Measurements from ENCODE around the gene MED27. TPM values are rescaled to one million over a fixed set of nuclear protein-coding genes. Genes with fewer than 3 reads are reported as not detected.

Gene MED27
- total and polyA plus RNA-seq, 2 experiments from 2014 or later: 17.2 to 32.1 TPM

DNA sequence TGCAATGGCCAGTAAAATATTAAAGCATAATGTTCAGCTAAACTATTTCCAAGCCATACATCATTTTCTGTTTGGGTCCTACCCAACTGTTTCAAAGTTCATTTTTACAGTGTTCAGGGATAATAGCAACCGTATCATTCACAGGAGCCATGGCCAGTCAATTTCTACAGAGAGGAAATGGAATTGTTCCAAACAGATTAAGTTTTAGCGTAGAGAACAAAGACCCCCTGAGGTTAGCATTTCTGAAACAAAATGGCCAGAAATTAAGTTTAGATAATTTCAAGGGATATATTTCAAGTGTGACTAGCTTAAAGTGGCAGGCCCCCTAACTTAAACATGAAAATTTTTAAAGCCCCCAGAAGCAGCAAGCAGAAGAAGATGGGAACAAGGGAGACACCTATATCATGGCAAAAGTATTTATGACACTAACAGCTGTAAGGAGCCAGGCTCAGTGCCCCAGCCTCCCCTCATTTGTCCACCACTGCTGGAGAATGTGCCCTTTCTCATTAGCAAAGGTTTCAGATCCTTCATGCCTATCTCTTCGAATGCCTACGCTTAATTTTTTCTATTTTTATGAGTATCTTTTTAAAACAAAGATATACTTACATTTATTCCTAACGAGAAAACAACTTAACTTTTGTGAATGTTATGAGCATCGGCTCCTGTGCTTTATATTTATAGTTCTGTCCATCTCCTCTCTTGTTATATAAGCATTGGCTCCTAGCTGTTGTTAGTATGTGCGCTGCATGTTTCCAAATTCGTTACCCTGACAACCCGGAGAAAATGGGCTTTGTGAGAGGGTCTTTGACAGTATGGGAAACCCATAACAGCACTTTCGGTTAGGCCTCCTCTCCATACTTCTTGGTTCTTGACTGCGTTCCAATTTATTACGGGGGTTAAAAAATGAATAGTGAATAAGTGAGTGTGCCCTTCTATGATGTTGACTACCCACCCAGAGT, 116.3 kb downstream of the MED27 start:
- WGBS (ENCODE audit: low lambda C conversion rate, missing lambda C conversion rate): 90% methylated on average over 12 of the region's 12 CpGs
- no peak overlapping the region for H3K4me3 ChIP-seq
- no peaks in the 10 kb centered on the region for H3K9me3 ChIP-seq (ENCODE audit: low read depth)
- no peak overlapping the region for H2AFZ ChIP-seq
- no peak overlapping the region for H3K27ac ChIP-seq
- TF ChIP-seq CTCF (IDR thresholded peaks at IDR 0.05; ENCODE audit: poor library complexity) (no peak), EZH2 (IDR thresholded peaks at IDR 0.05; ENCODE audit: borderline replicate concordance) (no peak), EZH2phosphoT487 (IDR thresholded peaks at IDR 0.05; ENCODE audit: low read depth, severe bottlenecking, unreplicated experiment) (no peak)
- no peak overlapping the region for H3K4me2 ChIP-seq
- no peaks in the 10 kb centered on the region for H3K79me2 ChIP-seq
- H4K20me1 ChIP-seq (ENCODE audit: insufficient read depth, poor library complexity, severe bottlenecking): no peaks in the 10 kb centered on the region
- DNase-seq (ENCODE audit: low spot score): no peak
- H3K27me3 ChIP-seq: no peaks in the 10 kb centered on the region
- H3K36me3 ChIP-seq (replicated peaks; ENCODE audit: insufficient read depth, low read depth): no peaks in the 10 kb centered on the region
- no peaks in the 10 kb centered on the region for H3K4me1 ChIP-seq (ENCODE audit: insufficient read depth)
- H3K9me2 ChIP-seq (replicated peaks; ENCODE audit: insufficient read depth): no peaks in the 10 kb centered on the region

DNA sequence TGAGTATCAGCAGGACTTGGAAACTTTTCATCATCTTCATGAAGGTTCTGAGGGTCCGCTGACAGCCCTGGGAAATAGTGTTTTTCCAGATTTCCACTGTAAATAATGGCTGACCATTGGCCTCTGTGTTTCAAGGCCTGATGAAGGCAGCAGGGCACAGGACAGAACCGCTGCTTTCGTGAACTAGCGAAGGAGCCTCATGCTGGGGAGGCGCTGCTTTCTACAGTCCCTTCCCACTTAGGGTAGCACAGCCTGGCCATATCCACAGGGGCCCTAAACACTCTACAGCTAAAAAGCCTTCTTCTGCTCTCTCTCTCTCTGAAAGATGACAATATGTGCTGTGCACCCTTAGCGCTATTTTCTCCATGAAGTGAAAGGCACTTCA, 118.2 kb downstream of the MED27 start:
- WGBS (ENCODE audit: low lambda C conversion rate, missing lambda C conversion rate): 82% methylated on average over 6 of the region's 6 CpGs

GRCh38 chr9:131960851-131961495, 118.7 kb downstream of the MED27 start:
- H3K27ac ChIP-seq: no peak overlapping the region
- no peak overlapping the region for H3K4me3 ChIP-seq
- H3K4me1 ChIP-seq (ENCODE audit: insufficient read depth): no peaks in the 10 kb centered on the region
- H3K9me2 ChIP-seq (replicated peaks; ENCODE audit: insufficient read depth): no peaks in the 10 kb centered on the region
- WGBS (ENCODE audit: low lambda C conversion rate, missing lambda C conversion rate): 75% methylated on average over 12 of the region's 12 CpGs
- no peak overlapping the region for H2AFZ ChIP-seq
- DNase-seq (ENCODE audit: low spot score): no peak
- H3K36me3 ChIP-seq (replicated peaks; ENCODE audit: insufficient read depth, low read depth): no peaks in the 10 kb centered on the region
- TF ChIP-seq EZH2 (IDR thresholded peaks at IDR 0.05; ENCODE audit: borderline replicate concordance) (no peak), EZH2phosphoT487 (IDR thresholded peaks at IDR 0.05; ENCODE audit: low read depth, severe bottlenecking, unreplicated experiment) (no peak), CTCF (IDR thresholded peaks at IDR 0.05; ENCODE audit: poor library complexity) (no peak)
- no peaks in the 10 kb centered on the region for H3K79me2 ChIP-seq
- no peaks in the 10 kb centered on the region for H4K20me1 ChIP-seq (ENCODE audit: insufficient read depth, poor library complexity, severe bottlenecking)
- H3K27me3 ChIP-seq: no peaks in the 10 kb centered on the region
- H3K9me3 ChIP-seq (ENCODE audit: low read depth): no peaks in the 10 kb centered on the region
- no peak overlapping the region for H3K4me2 ChIP-seq

More for the DNA sequence above, 118.2 kb downstream of the MED27 start:
- no peaks in the 10 kb centered on the region for H4K20me1 ChIP-seq (ENCODE audit: insufficient read depth, poor library complexity, severe bottlenecking)
- H3K79me2 ChIP-seq: no peaks in the 10 kb centered on the region
- TF ChIP-seq CTCF (IDR thresholded peaks at IDR 0.05; ENCODE audit: poor library complexity): no peak
- no peak for TF ChIP-seq EZH2phosphoT487 (IDR thresholded peaks at IDR 0.05; ENCODE audit: low read depth, severe bottlenecking, unreplicated experiment)
- TF ChIP-seq EZH2 (IDR thresholded peaks at IDR 0.05; ENCODE audit: borderline replicate concordance): no peak
- H3K4me2 ChIP-seq: no peak overlapping the region
- H2AFZ ChIP-seq: no peak overlapping the region
- no peaks in the 10 kb centered on the region for H3K4me1 ChIP-seq (ENCODE audit: insufficient read depth)
- no peak for DNase-seq (ENCODE audit: low spot score)
- H3K9me2 ChIP-seq (replicated peaks; ENCODE audit: insufficient read depth): no peaks in the 10 kb centered on the region
- no peaks in the 10 kb centered on the region for H3K36me3 ChIP-seq (replicated peaks; ENCODE audit: insufficient read depth, low read depth)
- H3K4me3 ChIP-seq: no peak overlapping the region
- H3K27ac ChIP-seq: no peak overlapping the region
- H3K9me3 ChIP-seq (ENCODE audit: low read depth): no peaks in the 10 kb centered on the region
- H3K27me3 ChIP-seq: no peaks in the 10 kb centered on the region

Data from hepatocyte (in vitro differentiated cells).